Measurements from ENCODE around the gene SCNN1G. TPM values are rescaled to one million over a fixed set of nuclear protein-coding genes. Genes with fewer than 3 reads are reported as not detected.

The SCNN1G gene
- total RNA-seq, 2 experiments from 2014 or later, result not detected

- no peaks in the 10 kb centered on the region for H4K20me1 ChIP-seq (ENCODE audit: insufficient read depth, low read length)
- no peaks in the 10 kb centered on the region for H3K79me2 ChIP-seq (ENCODE audit: insufficient read depth, low read depth, low read length)
- H3K4me1 ChIP-seq (ENCODE audit: insufficient read depth, low read length, poor library complexity, severe bottlenecking), result no peaks in the 10 kb centered on the region
- DNase-seq (ENCODE audit: low spot score), result no peak
- BruUV-seq (replicated peaks), result no TSS peak
- ChIA-PET CTCF (ENCODE audit: unreplicated experiment) (no interaction called here), POLR2A (no interaction called here)
- TF ChIP-seq EZH2phosphoT487 (IDR thresholded peaks at IDR 0.05; ENCODE audit: borderline replicate concordance, low read depth, low read length) (no peak), CTCF (conservative IDR thresholded peaks at IDR 0.05; ENCODE audit: low read length) (no peak)
- no peak overlapping the region for H3K27ac ChIP-seq (ENCODE audit: low read depth, low read length, poor library complexity, severe bottlenecking)
- no peaks in the 10 kb centered on the region for H3K9me3 ChIP-seq (ENCODE audit: low read length)
- H3K4me3 ChIP-seq (ENCODE audit: low read depth, low read length, poor library complexity, severe bottlenecking), result no peak overlapping the region
- H3K4me2 ChIP-seq (ENCODE audit: low read length), result no peak overlapping the region
- no peaks in the 10 kb centered on the region for H3K36me3 ChIP-seq (ENCODE audit: insufficient read depth, low read length)
- H3K9me2 ChIP-seq (ENCODE audit: insufficient read depth, low read length), result no peaks in the 10 kb centered on the region
- no peak overlapping the region for H2AFZ ChIP-seq (ENCODE audit: low read length)
- intact Hi-C loops (cut with micrococcal nuclease; ENCODE audit: unreplicated experiment), result no loop called here
Measured at GRCh38 chr16:23206986-23207385, 24.4 kb downstream of the SCNN1G start.

- H3K27ac ChIP-seq (ENCODE audit: low read depth, low read length, poor library complexity, severe bottlenecking), result no peak overlapping the region
- no peak overlapping the region for H2AFZ ChIP-seq (ENCODE audit: low read length)
- H3K36me3 ChIP-seq (ENCODE audit: insufficient read depth, low read length), result no peaks in the 10 kb centered on the region
- no peaks in the 10 kb centered on the region for H4K20me1 ChIP-seq (ENCODE audit: insufficient read depth, low read length)
- H3K9me2 ChIP-seq (ENCODE audit: insufficient read depth, low read length), result no peaks in the 10 kb centered on the region
- intact Hi-C loops (cut with micrococcal nuclease; ENCODE audit: unreplicated experiment), result no loop called here
- ChIA-PET CTCF (ENCODE audit: unreplicated experiment) (no interaction called here), POLR2A (no interaction called here)
- no peaks in the 10 kb centered on the region for H3K4me1 ChIP-seq (ENCODE audit: insufficient read depth, low read length, poor library complexity, severe bottlenecking)
- H3K79me2 ChIP-seq (ENCODE audit: insufficient read depth, low read depth, low read length), result no peaks in the 10 kb centered on the region
- no peaks in the 10 kb centered on the region for H3K9me3 ChIP-seq (ENCODE audit: low read length)
- no peak for DNase-seq (ENCODE audit: low spot score)
- no peak overlapping the region for H3K4me2 ChIP-seq (ENCODE audit: low read length)
- TF ChIP-seq CTCF (conservative IDR thresholded peaks at IDR 0.05; ENCODE audit: low read length) (no peak), EZH2phosphoT487 (IDR thresholded peaks at IDR 0.05; ENCODE audit: borderline replicate concordance, low read depth, low read length) (no peak)
- no peak overlapping the region for H3K4me3 ChIP-seq (ENCODE audit: low read depth, low read length, poor library complexity, severe bottlenecking)
- BruUV-seq (replicated peaks), result no TSS peak
Measured at GRCh38 chr16:23207485-23207884, 24.9 kb downstream of the SCNN1G start.

- H3K36me3 ChIP-seq (ENCODE audit: insufficient read depth, low read length), result no peaks in the 10 kb centered on the region
- peaks cover 1% of the 10 kb centered on the region for H3K4me1 ChIP-seq (ENCODE audit: insufficient read depth, low read length, poor library complexity, severe bottlenecking)
- ChIA-PET POLR2A (interaction anchor here (0.6 to 0.7 kb wide), 2 partner anchors 34 to 47 kb away, joined by 3 read pairs; no protein-coding TSS in a partner anchor), CTCF (ENCODE audit: unreplicated experiment) (no interaction called here)
- H3K9me2 ChIP-seq (ENCODE audit: insufficient read depth, low read length), result no peaks in the 10 kb centered on the region
- TF ChIP-seq EZH2phosphoT487 (IDR thresholded peaks at IDR 0.05; ENCODE audit: borderline replicate concordance, low read depth, low read length) (no peak), CTCF (conservative IDR thresholded peaks at IDR 0.05; ENCODE audit: low read length) (no peak)
- no TSS peak for BruUV-seq (replicated peaks)
- DNase-seq (ENCODE audit: low spot score), result no peak
- no peak overlapping the region for H3K27ac ChIP-seq (ENCODE audit: low read depth, low read length, poor library complexity, severe bottlenecking)
- intact Hi-C loops (cut with micrococcal nuclease; ENCODE audit: unreplicated experiment), result no loop called here
- H4K20me1 ChIP-seq (ENCODE audit: insufficient read depth, low read length), result no peaks in the 10 kb centered on the region
- H3K4me2 ChIP-seq (ENCODE audit: low read length), result no peak overlapping the region
- H3K9me3 ChIP-seq (ENCODE audit: low read length), result no peaks in the 10 kb centered on the region
- no peaks in the 10 kb centered on the region for H3K79me2 ChIP-seq (ENCODE audit: insufficient read depth, low read depth, low read length)
- H2AFZ ChIP-seq (ENCODE audit: low read length), result no peak overlapping the region
- no peak overlapping the region for H3K4me3 ChIP-seq (ENCODE audit: low read depth, low read length, poor library complexity, severe bottlenecking)
Measured at GRCh38 chr16:23209606-23210005, 27.1 kb downstream of the SCNN1G start.

Measured in OCI-LY7 (cell line).